ENCODE data around the gene HEATR9.

The HEATR9 gene

DNA sequence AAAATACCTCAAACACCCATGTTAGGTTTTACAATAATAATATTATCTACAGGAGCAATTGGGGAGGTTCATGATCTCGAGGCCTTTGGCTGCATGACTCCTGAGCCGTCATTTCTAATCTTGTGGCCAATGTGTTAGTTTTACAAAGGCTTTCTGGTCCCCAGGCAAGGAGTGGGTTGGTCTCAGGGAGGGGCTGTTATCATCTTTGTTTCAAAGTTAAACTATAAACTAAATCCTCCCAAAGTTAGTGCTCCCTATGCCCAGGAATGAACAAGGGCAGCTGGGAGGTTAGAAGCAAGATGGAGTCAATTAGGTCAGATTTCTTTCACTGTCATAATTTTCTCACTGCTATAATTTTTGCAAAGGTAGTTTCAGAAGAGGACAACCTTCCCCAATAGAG is 20.6 kb upstream of the HEATR9 start:
- H3K4me3 ChIP-seq (replicated peaks; ENCODE audit: low read depth, low read length), result no peak overlapping the region
- no peak for DNase-seq (ENCODE audit: extremely low read depth, low read depth)
- TF ChIP-seq, protein P1, sequence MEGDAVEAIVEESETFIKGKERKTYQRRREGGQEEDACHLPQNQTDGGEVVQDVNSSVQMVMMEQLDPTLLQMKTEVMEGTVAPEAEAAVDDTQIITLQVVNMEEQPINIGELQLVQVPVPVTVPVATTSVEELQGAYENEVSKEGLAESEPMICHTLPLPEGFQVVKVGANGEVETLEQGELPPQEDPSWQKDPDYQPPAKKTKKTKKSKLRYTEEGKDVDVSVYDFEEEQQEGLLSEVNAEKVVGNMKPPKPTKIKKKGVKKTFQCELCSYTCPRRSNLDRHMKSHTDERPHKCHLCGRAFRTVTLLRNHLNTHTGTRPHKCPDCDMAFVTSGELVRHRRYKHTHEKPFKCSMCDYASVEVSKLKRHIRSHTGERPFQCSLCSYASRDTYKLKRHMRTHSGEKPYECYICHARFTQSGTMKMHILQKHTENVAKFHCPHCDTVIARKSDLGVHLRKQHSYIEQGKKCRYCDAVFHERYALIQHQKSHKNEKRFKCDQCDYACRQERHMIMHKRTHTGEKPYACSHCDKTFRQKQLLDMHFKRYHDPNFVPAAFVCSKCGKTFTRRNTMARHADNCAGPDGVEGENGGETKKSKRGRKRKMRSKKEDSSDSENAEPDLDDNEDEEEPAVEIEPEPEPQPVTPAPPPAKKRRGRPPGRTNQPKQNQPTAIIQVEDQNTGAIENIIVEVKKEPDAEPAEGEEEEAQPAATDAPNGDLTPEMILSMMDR (IDR thresholded peaks at IDR 0.05; ENCODE audit: low read depth, low read length, missing control alignments), result no peak

DNA sequence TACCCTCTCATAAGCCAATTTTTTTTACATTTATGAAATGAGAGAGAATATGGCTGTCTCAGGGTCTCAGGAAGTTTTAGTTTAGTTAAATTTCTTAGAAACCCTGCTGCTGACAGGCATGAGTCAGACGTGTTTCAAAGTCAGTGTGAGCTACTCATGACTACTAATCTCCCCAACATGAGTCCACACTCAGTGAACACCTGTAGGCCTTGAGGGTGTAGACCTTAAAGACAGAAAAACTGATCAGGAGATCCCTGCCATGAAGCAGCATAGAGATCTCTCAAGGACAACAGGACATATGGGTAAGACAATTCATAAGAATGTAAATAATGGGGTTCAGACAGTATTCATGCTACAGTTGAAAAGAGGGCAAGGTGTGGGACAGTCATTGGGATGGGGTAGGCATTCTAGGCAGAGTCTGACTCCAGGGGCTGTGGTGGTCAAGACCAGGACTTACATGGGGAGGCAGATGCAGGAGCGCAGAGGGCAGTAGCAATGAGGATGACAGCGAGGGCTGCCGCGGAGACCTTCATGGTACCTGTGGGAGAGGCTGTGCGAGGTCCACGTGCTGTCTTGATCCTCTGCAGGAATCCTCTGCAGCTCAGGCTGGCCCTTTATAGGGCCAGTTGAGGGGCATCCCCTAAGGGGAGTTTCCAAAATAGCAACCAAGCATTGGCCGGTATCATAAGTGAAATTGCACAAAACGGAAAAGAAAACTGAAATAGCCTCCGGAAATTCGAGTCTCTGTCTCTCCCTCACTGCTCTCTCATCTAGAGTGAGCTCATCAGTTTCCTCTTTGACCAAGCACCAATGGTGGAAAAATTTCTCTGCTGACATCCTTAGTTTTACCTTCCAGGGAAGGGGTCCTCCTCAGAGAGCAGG is 11.3 kb upstream of the HEATR9 start, which contains the start of gene CCL5:
CCL5 (minus strand) TSS at position 588 of the 882 bp plus-strand sequence.
- DNase-seq (ENCODE audit: extremely low read depth, low read depth), result no peak
- H3K4me3 ChIP-seq (replicated peaks; ENCODE audit: low read depth, low read length), result no peak within 1 kb of the TSS

DNA sequence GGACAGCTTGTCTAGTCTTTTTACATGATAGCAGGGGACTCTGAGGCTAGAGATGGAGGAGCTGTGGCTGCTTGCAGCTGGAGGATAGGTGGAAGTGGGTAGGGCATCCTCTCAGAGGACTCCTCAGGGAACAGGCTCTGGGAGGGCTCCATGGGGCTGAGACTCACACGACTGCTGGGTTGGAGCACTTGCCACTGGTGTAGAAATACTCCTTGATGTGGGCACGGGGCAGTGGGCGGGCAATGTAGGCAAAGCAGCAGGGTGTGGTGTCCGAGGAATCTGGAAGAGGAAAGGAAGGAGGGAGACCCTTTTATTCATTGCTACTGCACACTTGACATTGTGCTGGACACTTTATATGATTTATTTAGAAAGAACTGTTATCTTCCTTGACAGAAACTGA is 9.7 kb upstream of the HEATR9 start:
- DNase-seq (ENCODE audit: extremely low read depth, low read depth), result no peak
- TF ChIP-seq, protein P1 (IDR thresholded peaks at IDR 0.05; ENCODE audit: low read depth, low read length, missing control alignments), result no peak
- no peak overlapping the region for H3K4me3 ChIP-seq (replicated peaks; ENCODE audit: low read depth, low read length)

More for the DNA sequence above, 11.3 kb upstream of the HEATR9 start, which contains the start of gene CCL5:
- TF ChIP-seq, protein P1 (IDR thresholded peaks at IDR 0.05; ENCODE audit: low read depth, low read length, missing control alignments), result no peak

DNA sequence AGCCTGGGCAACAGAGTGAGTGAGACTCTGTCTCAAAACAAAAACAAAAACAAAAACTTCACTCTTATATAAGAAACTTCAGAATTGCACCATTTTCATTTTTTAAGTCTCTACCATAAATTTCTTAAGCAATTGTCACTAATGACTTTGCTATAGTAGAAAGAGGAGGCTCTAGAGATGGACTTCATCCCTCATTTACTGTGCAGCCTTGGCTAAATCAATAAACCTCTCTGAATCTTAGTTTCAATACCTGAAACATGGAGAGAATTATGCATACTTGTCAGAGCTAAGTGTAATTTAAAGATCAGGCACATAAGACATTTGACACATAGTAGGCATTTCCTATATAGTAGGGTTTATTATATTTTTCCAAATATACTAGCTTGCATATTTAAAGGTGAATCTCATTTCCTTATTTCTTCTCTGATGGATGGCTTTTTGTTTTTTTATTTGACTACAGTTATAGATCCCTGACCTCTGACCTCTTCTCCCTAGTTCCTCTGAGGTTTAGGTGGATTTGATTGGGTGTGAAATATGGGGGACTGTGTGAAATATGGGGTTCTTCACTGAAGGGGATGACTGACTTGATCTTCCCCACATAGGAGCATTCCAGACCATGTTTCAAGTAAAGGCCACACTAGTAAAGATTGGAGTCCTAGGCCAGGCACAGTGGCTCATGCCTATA is 8.8 kb upstream of the HEATR9 start:
- TF ChIP-seq, protein P1 (IDR thresholded peaks at IDR 0.05; ENCODE audit: low read depth, low read length, missing control alignments), result no peak
- DNase-seq (ENCODE audit: extremely low read depth, low read depth), result no peak
- no peak overlapping the region for H3K4me3 ChIP-seq (replicated peaks; ENCODE audit: low read depth, low read length)

DNA sequence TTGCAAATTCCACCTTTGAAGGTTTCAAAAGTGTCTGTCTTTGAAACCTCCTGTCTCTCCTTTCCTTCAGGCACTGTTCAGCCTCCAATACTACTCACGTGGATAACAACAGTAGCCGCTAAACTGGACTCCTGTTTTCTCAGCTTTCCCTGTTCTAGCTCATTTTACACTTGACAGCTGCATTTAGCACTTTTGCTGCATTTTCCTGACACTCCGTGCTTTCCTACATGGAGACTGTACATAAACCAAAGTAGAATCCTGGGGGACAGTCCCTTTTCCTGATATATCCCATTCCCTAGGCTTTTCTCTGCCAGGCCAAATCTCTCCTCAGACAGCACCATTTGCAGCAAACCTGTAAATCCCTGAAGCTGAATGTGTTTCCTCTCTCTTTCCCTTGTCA is 7.8 kb upstream of the HEATR9 start:
- TF ChIP-seq, protein P1 (IDR thresholded peaks at IDR 0.05; ENCODE audit: low read depth, low read length, missing control alignments), result no peak
- no peak overlapping the region for H3K4me3 ChIP-seq (replicated peaks; ENCODE audit: low read depth, low read length)
- no peak for DNase-seq (ENCODE audit: extremely low read depth, low read depth)

DNA sequence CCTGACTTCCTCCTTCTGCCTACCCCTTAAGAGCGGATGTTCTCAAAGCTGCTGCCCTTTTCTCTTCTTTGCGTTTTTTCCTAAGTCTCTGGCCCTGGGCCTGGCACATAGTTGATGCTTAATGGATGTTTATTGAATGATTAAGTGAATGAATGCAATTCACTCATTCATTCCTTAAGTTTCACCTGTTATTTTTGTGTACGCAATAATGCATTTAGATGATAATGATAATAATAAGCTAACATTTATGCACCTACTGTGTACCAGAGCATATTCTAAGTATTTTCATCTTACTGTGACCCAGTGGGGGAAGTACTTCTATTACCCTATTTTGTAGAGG is 7.1 kb upstream of the HEATR9 start:
- H3K4me3 ChIP-seq (replicated peaks; ENCODE audit: low read depth, low read length), result no peak overlapping the region
- no peak for DNase-seq (ENCODE audit: extremely low read depth, low read depth)
- TF ChIP-seq, protein P1 (IDR thresholded peaks at IDR 0.05; ENCODE audit: low read depth, low read length, missing control alignments), result no peak
